Measurements from ENCODE around the gene TIMM17A. TPM values are rescaled to one million over a fixed set of nuclear protein-coding genes. Genes with fewer than 3 reads are reported as not detected.

Gene TIMM17A
- total RNA-seq, 3 donors from 2014 or later (not counting 1 experiment from before 2014, with no cell fraction given): 48.7 to 53.9 (median 51.8) TPM

DNA sequence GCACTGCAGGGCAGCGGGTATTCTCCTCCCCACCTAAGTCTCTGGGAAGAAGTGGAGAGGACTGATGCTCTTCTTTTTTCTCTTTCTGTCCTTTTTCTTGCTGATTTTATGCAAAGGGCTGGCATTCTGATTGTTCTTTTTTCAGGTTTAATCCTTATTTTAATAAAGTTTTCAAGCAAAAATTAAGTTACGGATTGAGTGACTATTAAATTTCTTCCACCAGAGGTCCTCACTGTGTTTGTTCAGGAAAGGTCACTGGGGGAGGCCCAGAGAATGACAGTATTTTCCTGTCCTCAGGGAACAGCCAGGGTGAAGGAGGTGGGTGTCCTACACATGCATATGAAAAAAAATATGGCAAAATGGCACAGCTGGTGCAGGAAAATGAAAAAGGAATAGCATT, 50.7 kb downstream of the TIMM17A start:
- Mint-ChIP-seq H3K27ac (no peak overlapping the region), H3K4me1 (peaks cover 6 to 7% of the 10 kb centered on the region in 2 donors), H3K27me3 (ENCODE audit: low read depth in 2 of 2) (no peaks in the 10 kb centered on the region), H3K9me3 (no peaks in the 10 kb centered on the region), H3K36me3 (no peaks in the 10 kb centered on the region), H3K4me3 (no peak overlapping the region)
- DNase-seq (no peak), ATAC-seq (no peak)
- no peak overlapping the region for H3K27ac ChIP-seq (ENCODE audit: low read length)
- WGBS (ENCODE audit: insufficient coverage): 100% methylated on average over 1 of the region's 2 CpGs
- H3K4me1 ChIP-seq (ENCODE audit: control insufficient read depth, insufficient read depth, low read length): peaks cover 4% of the 10 kb centered on the region
- H3K27me3 ChIP-seq (ENCODE audit: control insufficient read depth, insufficient read depth, low read length): no peaks in the 10 kb centered on the region
- no peak overlapping the region for H3K4me3 ChIP-seq (ENCODE audit: low read length)
- intact Hi-C loops (cut with micrococcal nuclease): no loop called here
- H3K9me3 ChIP-seq (ENCODE audit: control insufficient read depth, insufficient read depth, low read length): no peaks in the 10 kb centered on the region
- TF ChIP-seq, protein P1, sequence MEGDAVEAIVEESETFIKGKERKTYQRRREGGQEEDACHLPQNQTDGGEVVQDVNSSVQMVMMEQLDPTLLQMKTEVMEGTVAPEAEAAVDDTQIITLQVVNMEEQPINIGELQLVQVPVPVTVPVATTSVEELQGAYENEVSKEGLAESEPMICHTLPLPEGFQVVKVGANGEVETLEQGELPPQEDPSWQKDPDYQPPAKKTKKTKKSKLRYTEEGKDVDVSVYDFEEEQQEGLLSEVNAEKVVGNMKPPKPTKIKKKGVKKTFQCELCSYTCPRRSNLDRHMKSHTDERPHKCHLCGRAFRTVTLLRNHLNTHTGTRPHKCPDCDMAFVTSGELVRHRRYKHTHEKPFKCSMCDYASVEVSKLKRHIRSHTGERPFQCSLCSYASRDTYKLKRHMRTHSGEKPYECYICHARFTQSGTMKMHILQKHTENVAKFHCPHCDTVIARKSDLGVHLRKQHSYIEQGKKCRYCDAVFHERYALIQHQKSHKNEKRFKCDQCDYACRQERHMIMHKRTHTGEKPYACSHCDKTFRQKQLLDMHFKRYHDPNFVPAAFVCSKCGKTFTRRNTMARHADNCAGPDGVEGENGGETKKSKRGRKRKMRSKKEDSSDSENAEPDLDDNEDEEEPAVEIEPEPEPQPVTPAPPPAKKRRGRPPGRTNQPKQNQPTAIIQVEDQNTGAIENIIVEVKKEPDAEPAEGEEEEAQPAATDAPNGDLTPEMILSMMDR (IDR thresholded peaks at IDR 0.05): no peak
- H3K36me3 ChIP-seq (ENCODE audit: control insufficient read depth, insufficient read depth, low read length): peaks cover 47% of the 10 kb centered on the region

DNA sequence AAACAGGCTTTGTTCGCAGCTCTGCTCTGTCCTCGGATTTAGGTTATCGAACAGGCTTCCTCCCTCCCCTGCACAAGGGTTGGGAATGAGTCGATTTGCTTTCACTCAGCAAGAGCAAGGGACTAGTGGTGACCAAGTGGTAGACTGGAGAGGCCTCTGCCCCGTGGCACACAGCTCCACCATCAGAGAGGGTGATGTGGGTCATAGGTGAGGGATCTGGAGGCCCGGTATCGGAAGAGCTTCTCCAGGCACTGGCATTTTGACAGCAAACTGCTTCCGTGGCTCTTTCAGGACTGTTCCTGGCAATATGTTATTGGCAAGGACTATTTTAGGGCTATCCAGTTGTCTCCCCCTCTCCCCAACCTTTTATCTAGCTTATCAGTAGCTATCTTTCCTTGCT, 52.0 kb downstream of the TIMM17A start:
- ATAC-seq (no peak), DNase-seq (no peak)
- peaks cover 37% of the 10 kb centered on the region for H3K36me3 ChIP-seq (ENCODE audit: control insufficient read depth, insufficient read depth, low read length)
- Mint-ChIP-seq H3K36me3 (no peaks in the 10 kb centered on the region), H3K27me3 (ENCODE audit: low read depth in 2 of 2) (no peaks in the 10 kb centered on the region), H3K4me1 (peaks cover 6 to 7% of the 10 kb centered on the region in 2 donors), H3K27ac (no peak overlapping the region), H3K9me3 (no peaks in the 10 kb centered on the region), H3K4me3 (no peak overlapping the region)
- peaks cover 4% of the 10 kb centered on the region for H3K4me1 ChIP-seq (ENCODE audit: control insufficient read depth, insufficient read depth, low read length)
- no peak overlapping the region for H3K27ac ChIP-seq (ENCODE audit: low read length)
- H3K27me3 ChIP-seq (ENCODE audit: control insufficient read depth, insufficient read depth, low read length): no peaks in the 10 kb centered on the region
- intact Hi-C loops (cut with micrococcal nuclease): no loop called here
- 91% methylated on average over 8 of the region's 8 CpGs for WGBS (ENCODE audit: insufficient coverage)
- no peak overlapping the region for H3K4me3 ChIP-seq (ENCODE audit: low read length)
- H3K9me3 ChIP-seq (ENCODE audit: control insufficient read depth, insufficient read depth, low read length): no peaks in the 10 kb centered on the region
- TF ChIP-seq, protein P1 (IDR thresholded peaks at IDR 0.05): no peak

DNA sequence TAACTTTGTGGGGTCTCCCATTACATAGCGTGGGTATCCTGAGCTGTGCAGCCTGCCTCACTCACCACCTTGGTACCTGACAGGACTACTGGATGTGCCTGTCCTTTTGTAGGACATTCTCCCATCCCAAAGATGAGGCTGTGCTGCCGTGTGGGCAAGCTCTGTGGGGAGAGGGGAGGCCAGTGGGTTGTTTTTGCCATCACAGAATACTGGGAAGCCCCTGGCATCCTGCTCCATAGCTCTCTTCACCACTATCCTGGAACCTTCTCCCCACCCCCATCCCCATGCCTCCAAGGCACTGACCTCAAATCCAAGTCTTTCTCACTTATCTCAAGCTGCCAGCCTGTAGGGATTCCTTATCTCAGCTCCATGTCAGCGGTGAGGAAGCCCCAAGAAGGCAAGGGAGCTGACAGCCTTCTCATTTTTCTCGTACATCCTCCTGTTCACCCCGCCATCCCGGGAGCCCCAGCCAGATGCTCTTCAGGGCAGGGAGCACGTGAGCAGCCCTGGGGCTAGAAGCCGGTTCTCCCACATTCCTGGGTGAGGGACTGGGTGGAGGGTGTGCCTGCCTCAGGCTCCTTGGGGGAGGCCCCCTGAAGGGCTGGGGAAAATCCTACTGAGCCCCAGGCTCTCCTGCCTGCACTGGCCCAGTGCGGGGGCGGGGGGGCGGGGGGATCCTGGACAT, 52.6 kb downstream of the TIMM17A start:
- H3K4me1 Mint-ChIP-seq: peaks cover 6 to 7% of the 10 kb centered on the region in 2 donors
- Histone ChIP-seq H3K36me3 (ENCODE audit: control insufficient read depth, insufficient read depth, low read length) (peaks cover 35% of the 10 kb centered on the region), H3K9me3 (ENCODE audit: control insufficient read depth, insufficient read depth, low read length) (no peaks in the 10 kb centered on the region), H3K4me3 (ENCODE audit: low read length) (no peak overlapping the region), H3K4me1 (ENCODE audit: control insufficient read depth, insufficient read depth, low read length) (peaks cover 4% of the 10 kb centered on the region), H3K27ac (ENCODE audit: low read length) (no peak overlapping the region), H3K27me3 (ENCODE audit: control insufficient read depth, insufficient read depth, low read length) (no peaks in the 10 kb centered on the region)
- no peak overlapping the region for H3K27ac Mint-ChIP-seq
- intact Hi-C loops (cut with micrococcal nuclease): no loop called here
- ATAC-seq (no peak), DNase-seq (no peak)
- TF ChIP-seq, protein P1 (IDR thresholded peaks at IDR 0.05): no peak
- H3K27me3 Mint-ChIP-seq (ENCODE audit: low read depth in 2 of 2): no peaks in the 10 kb centered on the region
- no peaks in the 10 kb centered on the region for H3K36me3 Mint-ChIP-seq
- H3K9me3 Mint-ChIP-seq: no peaks in the 10 kb centered on the region
- H3K4me3 Mint-ChIP-seq: no peak overlapping the region
- 90% methylated on average over 11 of the region's 11 CpGs for WGBS (ENCODE audit: insufficient coverage)

Measured in natural killer cell (primary cell).